Adipocyte (in vitro differentiated cells): Measurements from ENCODE around the gene PDZD8.
A peak's percentile ranks its signal among the peaks of the same experiment; 100 is the strongest.

Experiments
- DNase-seq: peaks from one replicate; pipeline ENCODE4 v3.0.0-alpha.2; 2015; ENCODE audit warnings: low read depth
- H3K27me3 ChIP-seq: replicated peaks from 2 replicates; pipeline ENCODE4 v1.7.0; 2013; ENCODE audit warnings: mild to moderate bottlenecking, low read length, moderate library complexity; ENCODE audit not compliant: control insufficient read depth, insufficient read depth
- H3K36me3 ChIP-seq: 2 replicates; pipeline ENCODE4 v1.7.0; 2013; ENCODE audit warnings: low read length, mild to moderate bottlenecking, moderate library complexity; ENCODE audit not compliant: control insufficient read depth, insufficient read depth, severe bottlenecking
- H3K4me1 ChIP-seq: 2 replicates; pipeline ENCODE4 v1.7.0; 2013; ENCODE audit warnings: mild to moderate bottlenecking, low read length, moderate library complexity; ENCODE audit not compliant: control insufficient read depth, insufficient read depth
- H3K4me3 ChIP-seq: 2 replicates; pipeline ENCODE4 v1.7.0; 2013; ENCODE audit warnings: mild to moderate bottlenecking, low read length, moderate library complexity
- H3K9ac ChIP-seq: 2 replicates; pipeline ENCODE4 v1.7.0; 2013; ENCODE audit warnings: mild to moderate bottlenecking, low read length, moderate library complexity
- H3K9me3 ChIP-seq: 2 replicates; pipeline ENCODE4 v1.7.0; 2013; ENCODE audit warnings: mild to moderate bottlenecking, low read length, moderate library complexity; ENCODE audit not compliant: control insufficient read depth

PDZD8 gene

DNA sequence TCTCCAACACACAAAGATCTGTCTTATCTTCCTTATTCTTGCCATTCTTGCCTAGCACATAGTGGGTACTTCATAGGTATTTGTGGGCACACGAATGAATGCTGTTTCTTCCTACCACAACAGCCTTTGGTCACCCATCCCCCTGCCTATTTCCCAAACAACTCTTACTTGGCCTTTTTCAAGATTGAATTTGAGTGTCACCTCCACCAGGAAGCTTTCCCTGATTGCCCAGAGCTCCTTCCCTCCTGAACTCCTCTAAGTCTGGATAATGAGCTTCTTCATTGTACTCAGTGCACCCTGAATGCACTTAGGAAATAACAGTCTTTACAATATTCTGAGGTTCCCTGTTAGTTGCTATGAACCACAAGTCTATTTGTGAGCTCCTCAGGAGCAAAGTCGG is 11.6 kb upstream of the PDZD8 start:
- Histone ChIP-seq H3K4me1 (peaks cover 10% of the 10 kb centered on the region), H3K36me3 (no peaks in the 10 kb centered on the region), H3K27me3 (peaks cover 29% of the 10 kb centered on the region), H3K9ac (no peak overlapping the region), H3K4me3 (no peak overlapping the region), H3K9me3 (no peaks in the 10 kb centered on the region)
- DNase-seq, result no peak

DNA sequence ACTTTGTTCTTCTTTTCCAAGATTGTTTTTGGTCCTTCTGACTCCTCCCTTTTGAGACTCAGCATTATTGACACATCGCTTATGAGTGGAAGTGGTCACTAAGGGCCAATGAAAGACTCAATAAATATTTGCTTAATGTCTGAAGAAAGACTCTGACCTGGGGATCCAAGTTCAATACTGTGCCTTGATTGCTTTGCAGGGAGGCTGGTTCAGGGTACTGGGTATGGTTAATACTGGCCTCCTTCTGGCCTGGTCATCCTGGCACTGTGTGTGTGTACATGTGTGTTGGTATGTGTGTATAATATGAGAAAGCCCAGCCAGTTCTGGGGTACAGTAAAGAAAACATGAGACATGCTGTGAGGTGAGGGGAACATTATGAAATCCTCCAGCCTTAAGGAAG is 7.6 kb upstream of the PDZD8 start:
- Histone ChIP-seq H3K4me1 (no peaks in the 10 kb centered on the region), H3K9ac (no peak overlapping the region), H3K36me3 (no peaks in the 10 kb centered on the region), H3K27me3 (peaks cover 21% of the 10 kb centered on the region), H3K4me3 (no peak overlapping the region), H3K9me3 (peaks cover 13% of the 10 kb centered on the region)
- no peak for DNase-seq

DNA sequence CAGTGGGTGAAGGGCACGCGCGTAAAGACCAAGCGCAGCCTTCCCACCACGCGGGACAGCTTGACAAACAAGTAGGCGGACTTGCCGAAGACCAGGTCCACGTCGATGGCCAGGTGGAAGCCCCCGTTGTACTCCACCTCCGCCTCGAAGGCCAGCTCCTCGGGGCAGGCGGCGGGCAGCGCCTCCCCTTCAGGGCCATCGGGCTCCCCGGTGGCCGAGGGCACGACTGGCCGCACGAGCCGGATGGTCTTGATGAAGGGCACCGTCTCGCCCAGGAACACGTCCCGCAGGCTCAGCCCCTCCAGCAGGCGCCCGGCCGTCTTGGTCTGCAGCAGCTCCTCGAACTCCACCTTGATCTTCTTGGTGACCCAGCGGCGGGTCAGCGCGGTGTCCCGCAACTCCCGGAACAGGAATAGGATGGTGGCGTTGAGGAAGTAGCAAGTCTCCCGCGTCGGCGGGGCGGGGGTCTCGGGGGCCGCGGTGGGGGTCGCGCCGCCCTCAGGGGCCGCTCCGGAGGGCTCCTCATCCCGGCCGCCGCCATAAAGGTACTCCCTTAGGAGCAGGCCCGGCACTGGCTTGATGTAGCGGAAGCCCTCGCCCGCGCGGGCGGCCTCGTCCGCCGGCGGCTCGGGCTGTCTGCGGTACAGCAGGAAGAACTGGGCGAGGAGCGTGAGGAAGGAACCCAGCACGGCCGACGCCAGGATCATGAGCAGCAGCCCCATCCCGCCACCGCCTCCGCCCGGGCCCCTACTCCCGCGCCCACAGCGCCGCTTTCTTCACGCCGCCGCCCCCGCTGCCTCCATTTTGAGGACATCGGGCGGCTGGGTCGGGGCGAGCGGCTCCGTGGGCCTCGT is 507 bp downstream of the PDZD8 start:
- Histone ChIP-seq H3K27me3 (peaks cover 5% of the 10 kb centered on the region), H3K9me3 (no peaks in the 10 kb centered on the region), H3K4me3 (peak overlapping the region; percentile 86), H3K36me3 (no peaks in the 10 kb centered on the region), H3K4me1 (peaks cover 27% of the 10 kb centered on the region), H3K9ac (peak overlapping the region; percentile 91)
- peak; percentile 50 for DNase-seq

DNA sequence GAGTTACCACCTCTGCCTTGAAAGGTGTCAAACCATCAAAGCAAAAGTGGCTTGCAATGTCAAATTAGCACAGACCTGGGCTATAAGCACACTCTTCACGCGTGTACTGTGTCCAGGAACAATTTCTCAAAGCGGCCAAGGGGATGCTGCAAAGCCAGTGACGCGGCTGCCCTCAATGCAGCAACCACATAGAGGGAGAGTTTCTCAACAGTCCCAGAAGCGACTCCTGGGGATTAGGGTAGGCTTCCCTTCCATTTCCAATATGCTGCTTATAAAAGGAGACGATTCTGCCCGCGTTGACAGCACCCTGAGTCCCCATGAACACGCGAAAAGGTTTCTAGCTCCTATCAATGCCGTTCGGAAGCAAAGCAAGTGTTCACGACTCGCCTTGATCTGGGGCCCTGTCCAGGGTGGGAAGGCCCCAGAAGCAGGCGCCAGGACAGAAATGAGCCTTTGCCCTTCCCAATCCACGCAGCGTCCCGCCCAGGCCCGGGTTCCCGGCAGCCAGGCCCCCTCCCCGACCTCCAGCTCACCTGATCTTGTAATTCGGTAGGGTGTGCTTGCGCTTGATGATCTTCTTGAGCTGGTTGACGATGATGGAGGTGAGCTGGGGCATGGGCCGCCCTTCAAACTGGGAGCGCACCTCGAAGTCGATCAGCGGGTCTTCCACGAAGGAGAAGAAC is 1.3 kb downstream of the PDZD8 start:
- Histone ChIP-seq H3K4me1 (peaks cover 31% of the 10 kb centered on the region), H3K4me3 (peak overlapping the region; percentile 86), H3K9ac (peak overlapping the region; percentile 91), H3K36me3 (no peaks in the 10 kb centered on the region), H3K27me3 (no peaks in the 10 kb centered on the region), H3K9me3 (no peaks in the 10 kb centered on the region)
- DNase-seq, result peak; percentile 88

DNA sequence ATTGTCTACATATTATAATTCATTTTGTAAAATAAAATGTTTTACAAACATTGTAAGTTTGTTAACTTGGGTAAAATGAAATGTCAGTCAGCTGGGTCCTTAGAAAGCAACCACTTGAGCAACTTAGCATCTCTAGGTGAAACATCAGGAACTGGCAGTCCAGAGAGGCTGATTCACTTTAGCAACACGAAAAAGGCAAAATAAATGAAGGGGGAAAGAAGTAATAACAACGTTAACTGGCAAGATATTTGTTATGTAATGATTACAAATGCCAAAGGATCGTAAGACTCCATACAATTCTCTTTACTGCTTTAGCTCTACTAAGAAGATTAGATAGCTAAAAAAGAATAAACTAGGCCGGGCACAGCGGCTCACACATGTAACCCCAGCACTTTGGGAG is 5.0 kb downstream of the PDZD8 start:
- no peaks in the 10 kb centered on the region for H3K36me3 ChIP-seq
- no peak overlapping the region for H3K9ac ChIP-seq
- no peaks in the 10 kb centered on the region for H3K27me3 ChIP-seq
- peaks cover 24% of the 10 kb centered on the region for H3K4me1 ChIP-seq
- no peak overlapping the region for H3K4me3 ChIP-seq
- no peaks in the 10 kb centered on the region for H3K9me3 ChIP-seq
- DNase-seq, result no peak

DNA sequence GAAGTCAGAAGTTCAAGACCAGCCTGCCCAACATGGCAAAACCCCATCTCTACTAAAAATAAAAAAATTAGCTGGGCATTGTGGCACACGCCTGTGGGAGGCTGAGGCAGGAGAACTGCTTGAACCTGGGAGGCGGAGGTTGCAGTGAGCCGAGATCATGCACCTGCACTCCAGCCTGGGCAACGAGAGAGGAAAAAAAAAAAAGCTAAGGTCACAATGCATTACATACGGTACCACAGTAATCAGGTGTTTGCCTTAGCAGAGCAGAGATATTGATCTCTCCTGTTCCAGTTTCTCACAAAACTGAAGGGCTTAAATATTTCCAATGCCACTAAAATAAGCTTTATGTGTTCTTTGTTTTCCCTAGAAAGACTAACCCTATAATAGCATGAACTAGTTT is 7.5 kb downstream of the PDZD8 start:
- H3K27me3 ChIP-seq, result no peaks in the 10 kb centered on the region
- peaks cover 28% of the 10 kb centered on the region for H3K4me1 ChIP-seq
- H3K9me3 ChIP-seq, result no peaks in the 10 kb centered on the region
- H3K9ac ChIP-seq, result no peak overlapping the region
- DNase-seq, result no peak
- no peaks in the 10 kb centered on the region for H3K36me3 ChIP-seq
- H3K4me3 ChIP-seq, result no peak overlapping the region

DNA sequence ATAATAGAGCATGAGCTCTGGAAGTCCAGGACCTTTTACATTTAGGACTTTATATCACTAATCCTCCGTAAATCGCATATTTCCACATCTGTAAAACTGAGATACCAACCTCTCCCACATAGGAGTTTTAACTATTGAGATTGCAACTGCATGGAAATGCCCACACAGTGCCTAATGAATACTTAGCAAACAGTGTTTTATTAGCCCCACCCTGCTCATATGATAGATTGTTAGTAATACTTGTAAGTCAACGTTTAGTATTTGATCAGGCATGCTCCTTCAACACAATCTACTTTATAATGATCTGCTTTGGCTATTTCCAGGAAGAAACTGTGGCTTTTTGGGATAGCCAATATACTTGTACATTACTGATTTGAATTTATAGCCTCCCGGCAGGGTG is 8.5 kb downstream of the PDZD8 start:
- H3K36me3 ChIP-seq, result no peaks in the 10 kb centered on the region
- no peak overlapping the region for H3K4me3 ChIP-seq
- H3K4me1 ChIP-seq, result peaks cover 26% of the 10 kb centered on the region
- no peak overlapping the region for H3K9ac ChIP-seq
- no peak for DNase-seq
- H3K9me3 ChIP-seq, result no peaks in the 10 kb centered on the region
- H3K27me3 ChIP-seq, result no peaks in the 10 kb centered on the region

DNA sequence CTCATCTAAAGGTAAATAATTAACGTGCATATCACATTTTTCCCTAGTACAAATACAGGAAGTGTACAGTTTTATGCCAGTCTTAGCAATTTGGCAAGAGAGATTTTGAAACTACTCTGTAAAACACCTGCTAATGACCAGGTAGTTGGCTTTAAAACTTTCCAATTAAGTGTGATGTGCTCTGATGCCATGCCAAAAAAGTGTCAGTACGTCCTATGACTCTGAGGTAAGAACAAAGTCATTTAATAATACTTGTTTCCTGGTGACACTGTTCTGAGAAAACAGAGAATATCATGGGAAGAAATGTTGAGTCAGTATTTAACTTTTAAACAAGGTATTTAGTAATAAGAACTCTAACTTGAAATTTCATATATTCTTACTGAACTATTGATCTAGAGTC is 9.6 kb downstream of the PDZD8 start:
- H3K9me3 ChIP-seq, result no peaks in the 10 kb centered on the region
- H3K9ac ChIP-seq, result no peak overlapping the region
- H3K4me3 ChIP-seq, result no peak overlapping the region
- DNase-seq, result no peak
- no peaks in the 10 kb centered on the region for H3K36me3 ChIP-seq
- peaks cover 33% of the 10 kb centered on the region for H3K4me1 ChIP-seq
- no peaks in the 10 kb centered on the region for H3K27me3 ChIP-seq

DNA sequence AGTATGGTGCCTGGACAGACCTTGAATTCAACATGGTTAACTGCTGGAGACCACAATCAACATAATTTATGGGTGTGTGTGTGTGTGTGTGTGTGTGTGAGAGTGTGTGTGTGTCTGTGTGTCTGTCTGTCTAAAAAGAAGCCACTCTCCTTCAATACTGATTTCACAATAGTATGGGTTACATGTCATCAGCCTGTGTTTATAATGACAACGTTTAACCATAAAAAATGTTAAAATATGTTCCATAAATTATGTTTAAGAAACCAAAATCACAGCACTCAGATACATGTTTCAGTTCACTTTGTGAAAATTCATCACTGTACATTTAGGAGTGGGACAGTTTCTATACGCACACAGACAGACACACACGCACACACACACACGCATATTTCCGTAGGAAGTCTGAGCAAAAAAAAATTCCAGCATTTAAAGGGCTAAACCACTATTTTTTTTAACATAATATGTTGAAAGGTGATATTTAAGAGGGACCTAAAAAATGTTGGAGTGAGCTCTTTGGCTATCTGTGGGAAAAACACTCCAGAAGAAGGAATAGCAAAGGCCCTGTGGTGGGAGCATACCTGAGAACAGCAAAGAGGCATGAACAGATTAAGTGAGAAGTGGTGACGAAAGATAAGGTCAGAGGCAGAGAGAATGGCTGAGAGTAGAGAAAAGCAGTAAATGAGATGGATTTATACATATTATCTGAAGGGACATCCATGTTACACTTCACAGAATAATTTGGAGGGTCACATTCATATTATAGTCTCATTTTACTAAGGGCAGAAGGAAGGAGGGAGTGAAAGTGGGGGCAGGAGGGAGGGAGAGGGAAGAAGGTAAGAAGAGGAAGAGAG is 10.9 kb downstream of the PDZD8 start:
- H3K27me3 ChIP-seq, result no peaks in the 10 kb centered on the region
- H3K9ac ChIP-seq, result no peak overlapping the region
- H3K36me3 ChIP-seq, result no peaks in the 10 kb centered on the region
- H3K4me1 ChIP-seq, result peaks cover 36% of the 10 kb centered on the region
- no peaks in the 10 kb centered on the region for H3K9me3 ChIP-seq
- no peak for DNase-seq
- H3K4me3 ChIP-seq, result no peak overlapping the region

DNA sequence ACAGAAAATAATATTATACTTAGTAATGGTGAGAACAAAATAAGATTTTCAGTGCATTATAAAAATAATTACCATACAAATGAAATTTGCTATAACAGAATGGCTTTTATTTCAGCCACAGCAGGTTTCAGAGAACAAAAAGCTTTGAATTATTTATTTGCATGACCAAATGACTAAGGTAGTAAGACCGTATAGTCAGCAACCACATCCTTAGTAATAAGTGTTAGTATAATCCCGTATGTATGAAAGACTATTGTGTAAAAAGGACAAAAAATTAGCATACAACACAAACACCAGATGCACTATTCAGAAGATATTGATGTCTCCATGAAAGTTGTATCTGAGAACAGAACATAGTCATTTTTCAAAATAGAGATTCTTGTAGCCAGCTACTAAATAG is 12.2 kb downstream of the PDZD8 start:
- Histone ChIP-seq H3K36me3 (no peaks in the 10 kb centered on the region), H3K9me3 (no peaks in the 10 kb centered on the region), H3K4me1 (peaks cover 36% of the 10 kb centered on the region), H3K27me3 (no peaks in the 10 kb centered on the region), H3K4me3 (no peak overlapping the region), H3K9ac (no peak overlapping the region)
- no peak for DNase-seq

DNA sequence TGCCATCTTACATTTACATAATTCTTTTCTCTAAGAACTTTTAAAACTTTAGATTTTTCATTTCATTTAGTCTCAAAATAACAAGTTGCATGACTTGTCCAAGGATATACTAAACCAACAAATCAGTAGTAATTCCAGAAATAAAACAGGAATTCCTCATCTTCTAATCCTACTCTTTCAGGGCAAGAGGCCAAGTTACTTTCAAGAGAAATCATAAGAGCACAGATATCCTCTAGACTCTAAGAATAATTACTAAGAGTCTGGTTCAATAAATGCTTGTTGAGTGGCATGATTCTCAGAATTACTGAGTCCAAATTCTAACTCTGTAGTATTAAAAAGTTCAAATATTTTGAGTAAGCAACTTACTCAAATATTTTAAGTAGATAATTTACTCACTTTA is 12.9 kb downstream of the PDZD8 start:
- H3K4me1 ChIP-seq, result peaks cover 36% of the 10 kb centered on the region
- H3K4me3 ChIP-seq, result no peak overlapping the region
- no peak overlapping the region for H3K9ac ChIP-seq
- DNase-seq, result peak; percentile 41
- H3K36me3 ChIP-seq, result no peaks in the 10 kb centered on the region
- H3K9me3 ChIP-seq, result no peaks in the 10 kb centered on the region
- H3K27me3 ChIP-seq, result no peaks in the 10 kb centered on the region
